HG03095 (cell line): ENCODE results near the gene ADGRB3.
"Not testable (repeated sequence)": the region's sequence is repeated elsewhere in the genome, so short reads cannot be mapped to it uniquely, and the experiment has no call there.

Experiments
- ATAC-seq: cut with Tn5 transposase; IDR thresholded peaks from one replicate; pipeline ENCODE4 v1.9.1; 2021; ENCODE audit warnings: moderate library complexity; ENCODE audit not compliant: unreplicated experiment

The ADGRB3 gene

DNA sequence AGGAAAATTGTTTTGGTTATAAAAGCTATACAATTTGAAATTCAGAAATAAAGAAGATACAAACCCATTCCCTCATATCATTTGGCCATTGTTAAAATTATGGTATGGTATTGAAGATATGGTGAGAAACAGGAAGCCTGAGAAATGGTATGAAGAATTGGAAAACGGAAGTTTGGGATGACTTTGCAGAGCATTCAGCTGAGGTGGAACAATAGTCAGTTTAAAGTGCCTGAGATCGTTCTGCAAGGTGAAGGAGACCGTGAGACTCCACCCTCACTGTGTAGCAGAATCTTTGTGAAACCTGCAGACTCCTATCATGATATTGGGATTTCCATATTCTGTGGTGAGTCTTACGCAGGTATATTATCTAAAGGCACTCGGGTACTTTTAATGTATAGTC lies 97.3 kb downstream of the ADGRB3 start:
- no peak for ATAC-seq

DNA sequence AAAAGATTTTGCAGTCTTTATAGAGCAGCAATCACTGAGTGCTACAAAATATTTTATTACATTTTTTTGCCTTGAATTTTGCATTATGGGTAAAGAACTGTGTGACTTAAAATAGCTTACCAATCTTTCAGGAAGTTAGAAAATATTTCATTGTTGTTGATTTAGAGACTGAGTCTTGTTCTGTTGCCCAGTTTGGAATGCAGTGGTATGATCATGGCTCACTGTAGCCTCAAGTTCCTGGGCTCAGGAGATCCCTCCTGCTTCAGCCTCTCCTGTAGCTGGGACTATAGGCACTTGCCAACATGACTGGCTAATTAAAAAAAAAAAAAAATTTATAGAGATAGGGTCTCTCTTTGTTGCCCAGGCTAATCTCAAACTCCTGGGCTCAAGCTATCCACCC lies 100.8 kb downstream of the ADGRB3 start:
- ATAC-seq: no peak

- ATAC-seq: no peak
These were observed 102.0 kb downstream of the ADGRB3 start for GRCh38 chr6:68737061-68737460.

- no peak for ATAC-seq
These were observed 103.0 kb downstream of the ADGRB3 start for GRCh38 chr6:68738039-68738438.

GRCh38 chr6:68740828-68741500 lies 105.9 kb downstream of the ADGRB3 start:
- no peak for ATAC-seq

GRCh38 chr6:68741501-68742386 lies 106.7 kb downstream of the ADGRB3 start:
- no peak for ATAC-seq

GRCh38 chr6:68743099-68743498 lies 108.0 kb downstream of the ADGRB3 start:
- ATAC-seq: no peak

- ATAC-seq: not testable (repeated sequence)
These were observed 109.3 kb downstream of the ADGRB3 start for GRCh38 chr6:68744376-68744775.

DNA sequence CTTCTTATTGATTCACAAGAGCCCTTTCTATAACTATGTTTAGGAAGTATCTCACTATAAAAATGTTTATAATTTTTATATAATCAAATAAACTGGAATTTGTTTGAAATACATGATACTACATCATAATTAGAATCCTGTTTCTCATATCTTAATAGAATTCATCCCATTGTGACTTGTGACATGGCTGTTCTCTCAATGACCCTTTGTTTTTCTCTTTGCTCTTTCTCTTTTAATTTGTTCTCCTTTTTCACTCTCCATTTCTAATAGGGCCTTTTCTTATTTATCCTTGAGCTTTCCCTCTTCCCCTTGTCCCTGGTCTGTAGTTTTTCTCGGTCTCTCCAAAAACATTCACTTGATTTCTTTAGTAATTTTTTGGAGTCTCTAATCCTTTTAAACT lies 111.3 kb downstream of the ADGRB3 start:
- ATAC-seq: no peak

GRCh38 chr6:68747110-68747790 lies 112.2 kb downstream of the ADGRB3 start:
- no peak for ATAC-seq

DNA sequence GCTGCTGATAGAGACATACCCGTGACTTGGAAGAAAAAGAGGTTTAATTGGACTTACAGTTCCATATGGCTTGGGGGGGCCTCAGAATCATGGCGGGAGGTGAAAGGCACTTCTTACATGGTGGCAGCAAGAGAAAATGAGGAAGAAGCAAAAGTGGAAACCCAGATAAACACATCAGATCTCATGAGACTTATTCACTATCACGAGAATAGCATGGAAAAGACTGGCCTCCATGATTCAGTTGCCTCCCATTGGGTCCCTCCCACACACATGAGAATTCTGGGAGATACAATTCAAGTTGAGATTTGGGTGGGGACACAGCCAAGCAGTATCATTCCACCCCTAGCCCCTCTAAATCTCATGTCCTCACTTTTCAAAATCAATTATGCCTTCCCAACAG lies 112.8 kb downstream of the ADGRB3 start:
- ATAC-seq: not testable (repeated sequence)

DNA sequence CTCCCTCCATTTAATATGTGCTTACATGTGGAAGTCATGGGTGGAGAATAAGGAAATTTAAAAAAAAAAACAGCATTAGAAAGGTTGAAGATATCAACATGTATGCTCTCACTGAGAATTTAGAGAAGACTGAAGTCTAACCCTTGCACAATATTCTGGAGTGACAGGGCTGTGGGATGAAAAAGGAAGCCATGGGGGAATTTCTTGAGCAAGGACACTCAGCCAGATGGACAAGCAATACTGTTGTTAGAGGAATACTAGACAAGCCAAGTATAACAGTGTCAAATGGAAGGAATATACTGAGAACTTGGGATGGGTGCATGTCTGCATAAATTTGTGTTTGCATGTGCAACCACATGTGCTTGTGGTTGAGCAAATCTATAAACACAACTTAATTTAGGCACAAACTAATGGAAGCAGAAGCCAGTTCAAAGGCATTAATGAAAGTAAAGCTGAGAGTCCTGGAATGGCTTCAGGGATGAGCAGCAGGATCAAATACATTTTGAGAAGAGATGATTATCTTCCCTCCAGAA lies 119.7 kb downstream of the ADGRB3 start:
- ATAC-seq: no peak

GRCh38 chr6:68756454-68757375 lies 121.6 kb downstream of the ADGRB3 start:
- ATAC-seq: no peak

- ATAC-seq: no peak
These were observed 122.7 kb downstream of the ADGRB3 start for GRCh38 chr6:68757821-68758220.

- no peak for ATAC-seq
These were observed 123.5 kb downstream of the ADGRB3 start for GRCh38 chr6:68758559-68758958.

DNA sequence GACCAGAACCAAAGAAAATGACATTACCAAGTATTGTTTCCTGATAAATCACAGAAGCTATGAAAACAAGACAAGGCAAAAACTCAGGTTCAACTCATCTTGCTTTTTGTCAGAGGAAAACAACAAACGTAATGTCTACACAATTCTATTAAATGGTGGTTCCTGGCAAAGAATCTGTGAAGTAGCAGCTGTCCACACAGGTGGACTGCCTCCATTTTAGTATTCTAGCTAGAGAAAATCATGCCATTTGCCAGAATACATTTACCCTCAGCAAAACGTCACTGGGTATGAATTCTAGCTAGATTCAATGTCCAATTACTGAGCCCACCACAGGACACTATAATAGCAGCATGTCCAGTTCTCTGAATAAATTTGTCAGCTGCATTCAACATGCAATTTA lies 125.4 kb downstream of the ADGRB3 start:
- no peak for ATAC-seq

DNA sequence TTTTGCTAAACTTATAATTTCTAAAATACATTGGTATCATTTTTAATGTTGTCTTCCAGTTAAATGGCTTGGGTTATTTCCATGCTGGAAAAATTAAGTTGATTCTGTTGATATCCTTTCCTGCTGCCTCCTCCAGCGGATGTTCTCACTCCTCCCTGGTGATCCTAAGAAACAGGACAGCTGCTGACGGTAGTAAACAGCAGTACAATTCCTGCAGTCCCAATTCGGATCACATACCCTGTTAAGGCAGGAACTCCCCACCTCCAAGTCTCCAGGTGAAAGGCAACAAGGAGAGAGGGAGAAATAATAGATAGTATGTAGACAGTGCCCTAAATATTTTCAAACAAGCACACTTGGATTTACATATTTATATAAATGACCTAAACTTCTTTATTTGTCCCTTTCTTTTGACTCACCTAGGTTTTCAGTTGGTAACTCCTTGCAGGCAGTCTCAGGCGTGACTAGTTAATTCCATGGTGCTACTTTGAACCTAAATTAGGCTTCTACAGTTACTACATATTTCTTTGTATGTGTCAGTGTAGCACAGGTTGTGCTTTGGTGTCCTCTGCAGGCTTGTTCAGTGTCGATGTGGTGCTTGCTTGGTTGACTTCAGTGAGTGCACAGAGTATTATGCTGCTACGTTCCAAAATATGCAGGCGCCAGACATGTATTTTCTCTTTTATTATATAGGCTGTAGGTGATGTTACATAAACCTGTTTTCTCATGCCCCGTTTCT lies 126.0 kb downstream of the ADGRB3 start:
- no peak for ATAC-seq

GRCh38 chr6:68761985-68762384 lies 126.9 kb downstream of the ADGRB3 start:
- ATAC-seq: no peak

DNA sequence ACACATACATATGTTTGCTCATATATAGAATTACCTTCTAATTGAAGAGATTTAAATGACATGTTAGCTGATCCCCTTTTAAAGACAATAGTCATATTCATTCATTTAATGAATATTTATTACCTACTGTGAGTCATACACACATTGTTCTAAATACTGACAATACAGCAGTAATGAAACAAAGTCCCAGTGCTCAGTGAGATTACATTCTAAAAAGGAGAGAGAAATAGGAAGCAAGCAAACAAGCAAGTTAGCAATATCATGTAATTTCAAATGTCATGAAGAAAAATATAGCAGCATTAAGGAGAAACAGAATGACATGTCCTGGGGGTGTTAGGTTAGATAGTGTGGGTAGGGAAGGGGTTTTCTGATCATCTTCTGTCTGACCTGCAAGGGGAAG lies 136.3 kb downstream of the ADGRB3 start:
- no peak for ATAC-seq

DNA sequence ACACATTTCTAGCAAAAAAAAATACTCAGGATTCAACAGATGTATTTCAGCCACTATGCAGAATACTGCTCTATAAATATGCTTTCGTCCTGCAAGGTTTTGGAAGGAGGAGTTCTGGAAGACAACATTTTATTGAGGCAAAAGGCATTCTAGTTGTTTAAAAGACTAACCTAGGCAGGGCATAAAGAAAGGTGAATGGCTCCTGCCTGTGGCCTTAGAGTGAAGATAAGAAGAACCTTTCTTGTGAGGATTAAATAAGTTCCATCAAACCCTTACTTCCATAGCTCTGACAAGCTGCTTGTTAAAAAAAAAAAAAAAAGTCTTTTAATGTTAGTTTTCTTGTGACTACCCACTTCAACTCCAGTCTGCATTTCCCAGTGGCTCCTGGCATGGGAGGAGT lies 139.8 kb downstream of the ADGRB3 start:
- no peak for ATAC-seq
